HG03460 (cell line): Measurements from ENCODE around the gene CCDC121.
A peak's percentile ranks its signal among the peaks of the same experiment; 100 is the strongest.

Experiments used
- ATAC-seq: cut with Tn5 transposase; IDR thresholded peaks from one replicate; pipeline ENCODE4 v1.9.1; 2021; ENCODE audit not compliant: unreplicated experiment

CCDC121 gene, protein sequence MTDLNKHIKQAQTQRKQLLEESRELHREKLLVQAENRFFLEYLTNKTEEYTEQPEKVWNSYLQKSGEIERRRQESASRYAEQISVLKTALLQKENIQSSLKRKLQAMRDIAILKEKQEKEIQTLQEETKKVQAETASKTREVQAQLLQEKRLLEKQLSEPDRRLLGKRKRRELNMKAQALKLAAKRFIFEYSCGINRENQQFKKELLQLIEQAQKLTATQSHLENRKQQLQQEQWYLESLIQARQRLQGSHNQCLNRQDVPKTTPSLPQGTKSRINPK

GRCh38 chr2:27628767-27629709, at the start of gene CCDC121, which contains the start of gene GPN1:
Gene CCDC121, minus strand, starts transcription at chr2:27629012. Its CDS starts 1,213 bp downstream, at chr2:27627799.
Gene GPN1, plus strand, starts transcription at chr2:27629050. Its CDS starts 9 bp downstream, at chr2:27629059.
- ATAC-seq, result peak; percentile 98

- no peak for ATAC-seq
Measured at GRCh38 chr2:27672723-27673486, 44.1 kb upstream of the CCDC121 start.

DNA sequence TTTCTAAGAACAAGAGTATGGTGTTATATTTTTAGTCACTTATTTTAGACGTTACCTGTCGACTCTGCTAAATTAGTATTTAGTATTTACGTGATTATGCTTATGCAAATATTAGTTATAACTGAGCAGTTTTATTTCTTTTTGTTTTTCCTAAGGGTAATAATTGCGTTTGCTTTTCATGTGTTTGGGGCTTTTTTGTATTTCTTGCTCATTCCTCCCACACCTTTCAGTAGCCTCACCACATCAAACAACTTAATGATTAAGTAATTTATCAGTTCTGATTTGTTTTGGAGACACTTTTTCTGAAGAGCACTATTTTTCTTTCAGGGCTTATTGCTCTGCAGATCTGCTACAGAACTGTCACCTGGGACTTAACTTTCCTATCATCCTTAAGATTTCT, 42.4 kb upstream of the CCDC121 start:
- ATAC-seq, result no peak

GRCh38 chr2:27667446-27667845, 38.6 kb upstream of the CCDC121 start:
- no peak for ATAC-seq

GRCh38 chr2:27664622-27665363, 36.0 kb upstream of the CCDC121 start:
- ATAC-seq, result no peak

- no peak for ATAC-seq
Measured at GRCh38 chr2:27664154-27664574, 35.4 kb upstream of the CCDC121 start.

- ATAC-seq, result peak; percentile 65
Measured at GRCh38 chr2:27663285-27664153, 34.7 kb upstream of the CCDC121 start, which contains the start of the genes SLC4A1AP and SUPT7L. Gene SLC4A1AP, plus strand, starts transcription at chr2:27663889. Its CDS starts 26 bp downstream, at chr2:27663915. Gene SUPT7L, minus strand, starts transcription at chr2:27663614. Its CDS starts 1,422 bp downstream, at chr2:27662192.

- ATAC-seq, result no peak
Measured at GRCh38 chr2:27661371-27661770, 32.6 kb upstream of the CCDC121 start.

DNA sequence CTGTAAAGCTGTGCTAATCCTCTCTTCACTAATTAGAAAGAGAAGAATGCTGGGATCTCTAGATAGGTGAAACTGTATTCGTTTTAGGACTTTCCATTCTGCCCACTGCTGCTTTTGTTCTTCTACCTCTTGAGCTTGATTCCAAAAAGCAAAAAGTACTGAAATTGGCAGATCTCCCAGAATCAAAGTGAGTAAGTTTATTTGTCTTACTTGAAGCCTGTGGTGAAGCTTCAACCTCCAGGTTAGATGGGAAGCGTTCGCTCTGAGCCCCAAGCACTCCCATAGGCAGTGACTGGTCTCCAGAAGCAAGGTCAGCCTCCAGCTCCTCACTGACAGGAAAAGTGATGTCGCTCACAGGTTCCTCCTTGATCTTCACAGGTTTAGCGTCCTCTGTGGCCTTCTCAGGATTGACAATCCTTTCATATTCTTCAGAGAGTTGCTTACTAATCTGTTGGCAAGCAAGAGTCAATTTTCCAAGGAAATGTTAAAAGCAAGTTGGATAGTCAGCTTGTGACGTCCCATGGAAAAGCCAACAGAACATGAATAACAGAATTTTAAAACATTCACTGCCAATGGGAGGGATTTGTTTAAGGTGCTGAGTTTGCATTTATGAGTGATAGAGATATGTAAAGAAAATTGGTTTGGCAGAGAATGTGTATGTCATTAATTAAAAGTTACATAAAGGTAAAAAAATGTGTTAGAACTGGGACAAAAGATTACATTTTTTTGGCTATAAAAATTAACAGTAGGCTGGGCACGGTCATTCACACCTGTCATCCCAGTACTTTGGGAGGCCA, 26.5 kb upstream of the CCDC121 start:
- no peak for ATAC-seq

DNA sequence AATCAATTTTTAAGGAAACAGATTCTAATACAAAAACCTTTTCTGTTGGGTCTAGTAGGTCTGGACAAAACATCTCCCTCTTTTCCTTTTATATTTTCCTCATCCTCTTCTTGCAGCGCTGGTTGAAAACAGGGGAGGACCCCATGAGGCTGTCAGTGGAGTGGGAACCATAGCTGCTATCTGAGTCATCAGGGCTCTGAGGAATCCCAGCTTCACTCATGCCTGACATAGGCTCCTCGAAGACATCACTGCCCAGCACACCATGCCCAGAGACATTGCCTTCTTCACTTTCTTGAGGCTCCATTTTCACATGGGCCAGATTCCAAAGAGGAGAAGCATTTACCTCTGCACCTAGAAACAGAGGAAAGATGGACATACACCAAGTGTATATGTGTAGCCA, 24.6 kb upstream of the CCDC121 start:
- ATAC-seq, result no peak

GRCh38 chr2:27652790-27653189, 24.0 kb upstream of the CCDC121 start:
- ATAC-seq, result no peak

- ATAC-seq, result no peak
Measured at GRCh38 chr2:27652341-27652740, 23.5 kb upstream of the CCDC121 start.

DNA sequence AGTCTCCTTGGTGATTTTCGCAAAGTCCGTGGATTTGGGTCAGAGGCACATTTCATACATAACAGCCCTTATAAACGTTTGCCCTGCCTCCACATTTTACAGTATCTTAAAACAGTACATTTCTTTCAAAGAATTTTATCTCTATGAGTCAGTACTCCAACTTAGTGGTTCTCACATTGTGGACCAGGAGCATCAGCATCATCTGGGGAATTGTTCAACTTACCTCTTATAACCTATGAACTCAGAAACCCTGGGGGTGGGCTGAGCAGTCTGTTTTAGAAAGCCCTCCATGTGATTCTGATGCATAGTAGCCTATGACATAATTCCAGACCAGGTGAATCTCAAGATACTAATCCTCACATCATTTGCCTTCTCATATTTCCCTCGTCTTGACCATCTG, 22.2 kb upstream of the CCDC121 start:
- no peak for ATAC-seq

DNA sequence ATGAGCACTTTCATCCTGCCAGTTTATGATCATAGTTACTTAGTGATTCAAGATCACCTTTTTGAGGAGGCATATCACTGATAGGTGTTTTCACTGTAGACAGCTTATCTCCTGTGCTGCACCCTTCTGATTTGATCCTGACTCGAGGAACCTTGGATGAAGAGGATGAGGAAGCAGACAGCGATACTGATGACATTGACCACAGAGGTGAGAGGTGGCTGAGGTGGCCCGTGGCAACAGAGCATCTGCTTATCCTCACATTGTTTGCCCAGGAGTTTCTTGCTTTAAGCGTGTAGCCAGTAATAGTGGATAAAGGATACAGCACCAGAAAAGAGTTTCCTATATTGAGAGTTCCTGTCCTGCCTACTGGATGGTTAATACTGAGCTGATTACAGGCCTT, 18.9 kb upstream of the CCDC121 start:
- ATAC-seq, result no peak

GRCh38 chr2:27647289-27647688, 18.5 kb upstream of the CCDC121 start:
- no peak for ATAC-seq

DNA sequence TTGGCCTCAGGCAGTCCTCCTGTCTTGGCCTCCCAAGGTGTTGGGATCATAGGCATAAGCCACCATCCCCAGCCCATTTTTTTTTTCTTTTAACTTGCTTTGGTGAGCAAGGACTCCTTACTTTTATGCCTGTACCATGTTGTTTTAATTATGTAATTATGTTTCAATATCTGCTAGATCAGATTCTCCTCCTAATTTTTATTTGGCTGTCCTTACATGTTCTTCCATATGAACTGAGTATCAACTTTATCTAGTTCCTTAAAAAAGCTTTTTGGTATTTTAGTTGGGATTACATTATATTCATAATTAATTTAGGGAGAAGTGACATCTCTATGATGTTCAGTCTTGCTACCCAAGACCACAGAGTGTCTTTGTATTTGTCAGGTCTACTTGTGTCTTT, 16.4 kb upstream of the CCDC121 start:
- no peak for ATAC-seq

- ATAC-seq, result no peak
Measured at GRCh38 chr2:27640722-27641245, 12.0 kb upstream of the CCDC121 start.

DNA sequence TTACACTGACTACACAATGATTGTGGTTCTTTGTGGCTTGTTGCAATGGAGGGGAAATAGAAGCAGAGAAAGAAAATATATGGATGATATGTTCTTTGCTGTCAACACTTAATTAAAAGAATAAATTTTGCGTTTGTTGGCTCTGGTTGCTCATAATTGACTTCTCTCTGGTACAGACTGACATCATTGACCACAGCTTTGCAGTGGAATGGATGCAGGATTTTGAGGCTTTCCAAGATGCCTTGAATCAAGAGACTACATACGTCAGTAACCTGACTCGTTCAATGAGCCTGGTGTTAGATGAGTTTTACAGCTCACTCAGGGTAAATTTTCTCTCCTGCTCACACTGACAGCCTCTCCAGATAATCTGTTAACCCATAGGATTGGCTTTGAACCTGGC, 9.9 kb upstream of the CCDC121 start:
- no peak for ATAC-seq
